Gastroesophageal sphincter (tissue), 3 donors: ENCODE results near the gene TREM2.

ENCODE experiments used
- CTCF ChIP-seq, 4 experiments: fragments of 200-600 bp in 2 of 4; fragments of 450-650 bp in 2 of 4; sonication (generic) in 1 of 4; IDR thresholded peaks; one replicate each; pipeline ENCODE4 v1.5.1; 2017 to 2019; ENCODE audit warnings: antibody characterized with exemption in 4 of 4, mild to moderate bottlenecking in 2 of 4, moderate library complexity in 2 of 4
- EP300 ChIP-seq: sonication (generic); formaldehyde crosslinking; IDR thresholded peaks from one replicate; pipeline ENCODE4 v1.6.1; 2017; ENCODE audit warnings: antibody characterized with exemption, mild to moderate bottlenecking
- POLR2A ChIP-seq, 2 donors: fragments of 450-650 bp; IDR thresholded peaks; one replicate each; pipeline ENCODE4 v1.6.1; 2017; ENCODE audit warnings: antibody characterized with exemption in 2 of 2, mild to moderate bottlenecking in 2 of 2, moderate library complexity in 1 of 2
- POLR2AphosphoS5 ChIP-seq: sonication (generic); formaldehyde crosslinking; IDR thresholded peaks from one replicate; pipeline ENCODE4 v1.6.1; 2017; ENCODE audit warnings: antibody characterized with exemption

GRCh38 chr6:41199552-41200246 lies 36.8 kb upstream of the TREM2 start:
- TF ChIP-seq CTCF (IDR thresholded peaks at IDR 0.05) (no peak), EP300 (no peak), POLR2A (IDR thresholded peaks at IDR 0.05) (no peak), POLR2AphosphoS5 (no peak)
